AG04449 (cell line): ENCODE results near the gene CAMK2G.
"Not testable (repeated sequence)": the region's sequence is repeated elsewhere in the genome, so short reads cannot be mapped to it uniquely, and the experiment has no call there.

Experiments
- CTCF ChIA-PET: fragments of 350-600 bp; formaldehyde crosslinking; extraction: SDS; loops from one replicate; lab custom pipeline; 2021; ENCODE audit warnings: antibody characterized with exemption; lab: Yijun Ruan, JAX
- POLR2A ChIA-PET: fragments of 400-600, 350-600 bp; formaldehyde crosslinking; extraction: SDS; loops from one replicate; lab custom pipeline; 2020; ENCODE audit warnings: antibody characterized with exemption, inconsistent platforms; lab: Yijun Ruan, JAX
- DNase-seq: peaks from one replicate; pipeline ENCODE4 v3.0.0-alpha.2; 2010; ENCODE audit warnings: low read depth, low spot score
- H3K4me3 ChIP-seq: 2 replicates; pipeline ENCODE4 v1.5.1; 2011; ENCODE audit warnings: low read depth, mild to moderate bottlenecking, control low read depth, low read length
- CTCF ChIP-seq: IDR thresholded peaks from one replicate; pipeline ENCODE4 v1.5.1; 2011; ENCODE audit warnings: mild to moderate bottlenecking, moderate library complexity, low read length, control low read depth, inconsistent platforms; ENCODE audit not compliant: insufficient read depth; ENCODE audit errors: missing control alignments

The CAMK2G gene

GRCh38 chr10:73839276-73839966 is 34.9 kb downstream of the CAMK2G start:
- DNase-seq: no peak
- no peak overlapping the region for H3K4me3 ChIP-seq
- ChIA-PET CTCF (interaction anchor here (1.1 to 9.7 kb wide), 4 partner anchors 10 to 40 kb away, joined by 3 to 134 read pairs (median 20); partner anchors contain the start of gene CAMK2G), POLR2A (interaction anchor here (1.4 kb wide), 1 partner anchor 23 kb away, joined by 4 read pairs; no protein-coding TSS in a partner anchor)
- no peak for TF ChIP-seq CTCF

GRCh38 chr10:73838827-73839226 is 35.5 kb downstream of the CAMK2G start:
- H3K4me3 ChIP-seq: no peak overlapping the region
- CTCF ChIA-PET: interaction anchor here (1.1 to 9.7 kb wide), 4 partner anchors 10 to 40 kb away, joined by 3 to 134 read pairs (median 20); partner anchors contain the start of gene CAMK2G
- DNase-seq: no peak
- POLR2A ChIA-PET: interaction anchor here (1.4 kb wide), 1 partner anchor 22 kb away, joined by 4 read pairs; no protein-coding TSS in a partner anchor
- TF ChIP-seq CTCF: no peak

GRCh38 chr10:73838008-73838567 is 36.3 kb downstream of the CAMK2G start:
- POLR2A ChIA-PET: interaction anchor here (1.4 kb wide), 1 partner anchor 21 kb away, joined by 4 read pairs; no protein-coding TSS in a partner anchor
- TF ChIP-seq CTCF: no peak
- no peak overlapping the region for H3K4me3 ChIP-seq
- CTCF ChIA-PET: interaction anchor here (1.1 to 9.7 kb wide), 4 partner anchors 11 to 41 kb away, joined by 3 to 134 read pairs (median 20); partner anchors contain the start of gene CAMK2G
- DNase-seq: no peak

- ChIA-PET POLR2A (no interaction called here), CTCF (interaction anchor here (1.2 to 9.7 kb wide), 3 partner anchors 8 to 42 kb away, joined by 4 to 134 read pairs (median 35); no protein-coding TSS in a partner anchor)
- TF ChIP-seq CTCF: no peak
- H3K4me3 ChIP-seq: no peak overlapping the region
- no peak for DNase-seq
Observed at GRCh38 chr10:73837072-73837471, 37.3 kb downstream of the CAMK2G start.

- H3K4me3 ChIP-seq: no peak overlapping the region
- no peak for DNase-seq
- TF ChIP-seq CTCF: no peak
- POLR2A ChIA-PET: no interaction called here
- CTCF ChIA-PET: interaction anchor here (0.8 to 9.7 kb wide), 4 partner anchors 9 to 104 kb away, joined by 3 to 134 read pairs (median 20); no protein-coding TSS in a partner anchor
Observed at GRCh38 chr10:73836427-73836980, 37.9 kb downstream of the CAMK2G start.

- CTCF ChIA-PET: interaction anchor here (1.7 to 7.0 kb wide), 2 partner anchors 10 to 20 kb away, joined by 6 to 47 read pairs; no protein-coding TSS in a partner anchor
- H3K4me3 ChIP-seq, DNase-seq: not testable (repeated sequence)
- POLR2A ChIA-PET: interaction anchor here (1.4 kb wide), 1 partner anchor 48 kb away, joined by 3 read pairs; no protein-coding TSS in a partner anchor
Observed at GRCh38 chr10:73829090-73829489, 45.3 kb downstream of the CAMK2G start.
